ENCODE results near the gene CTBP1.
"Not testable (repeated sequence)": the region's sequence is repeated elsewhere in the genome, so short reads cannot be mapped to it uniquely, and the experiment has no call there.

The CTBP1 gene

GRCh38 chr4:1248245-1249147, at the start of gene CTBP1:
Gene CTBP1 (minus strand): TSS chr4:1249130. CDS start chr4:1241331, 7,799 bp downstream.
- DNase-seq, result peak; percentile 11

GRCh38 chr4:1298461-1298860, 49.5 kb upstream of the CTBP1 start:
- DNase-seq, result no peak

- DNase-seq, result no peak
Observed at GRCh38 chr4:1297456-1298325, 48.8 kb upstream of the CTBP1 start.

GRCh38 chr4:1297023-1297395, 48.1 kb upstream of the CTBP1 start:
- DNase-seq, result no peak

- no peak for DNase-seq
Observed at GRCh38 chr4:1296324-1297022, 47.5 kb upstream of the CTBP1 start.

GRCh38 chr4:1295405-1296055, 46.6 kb upstream of the CTBP1 start:
- no peak for DNase-seq

- no peak for DNase-seq
Observed at GRCh38 chr4:1294891-1295290, 46.0 kb upstream of the CTBP1 start.

- no peak for DNase-seq
Observed at GRCh38 chr4:1294424-1294823, 45.5 kb upstream of the CTBP1 start.

- DNase-seq, result no peak
Observed at GRCh38 chr4:1293991-1294390, 45.1 kb upstream of the CTBP1 start.

- DNase-seq, result no peak
Observed at GRCh38 chr4:1293531-1293941, 44.6 kb upstream of the CTBP1 start.

- not testable (repeated sequence) for DNase-seq
Observed at GRCh38 chr4:1292703-1293011, 43.7 kb upstream of the CTBP1 start.

- DNase-seq, result no peak
Observed at GRCh38 chr4:1291996-1292702, 43.2 kb upstream of the CTBP1 start.

- DNase-seq, result no peak
Observed at GRCh38 chr4:1291091-1291490, 42.2 kb upstream of the CTBP1 start.

GRCh38 chr4:1290165-1290977, 41.4 kb upstream of the CTBP1 start:
- DNase-seq, result no peak

- peak; percentile 92 for DNase-seq
Observed at GRCh38 chr4:1289207-1290164, 40.6 kb upstream of the CTBP1 start, which contains the start of gene MAEA. Gene MAEA (plus strand): TSS chr4:1289891. CDS start chr4:1289914, 23 bp downstream.

- no peak for DNase-seq
Observed at GRCh38 chr4:1288786-1289185, 39.9 kb upstream of the CTBP1 start.

GRCh38 chr4:1285790-1286553, 37.0 kb upstream of the CTBP1 start:
- no peak for DNase-seq

GRCh38 chr4:1285151-1285789, 36.3 kb upstream of the CTBP1 start:
- DNase-seq, result no peak

- DNase-seq, result no peak
Observed at GRCh38 chr4:1283711-1284110, 34.8 kb upstream of the CTBP1 start.
